KOPT-K1 (cell line): ENCODE results near the gene ITGBL1.

Experiments
- H3K27ac ChIP-seq: fragments of 200-600 bp; sonication (generic); 2 replicates; pipeline ENCODE4 v1.5.1; 2016; ENCODE audit warnings: antibody characterized with exemption, mild to moderate bottlenecking, low read depth, low read length; ENCODE audit not compliant: poor library complexity, severe bottlenecking
- H3K36me3 ChIP-seq: fragments of 200-600 bp; sonication (generic); 2 replicates; pipeline ENCODE4 v1.5.1; 2017; ENCODE audit warnings: antibody characterized with exemption, mild to moderate bottlenecking, low read length, moderate library complexity; ENCODE audit not compliant: insufficient read depth
- H3K9me3 ChIP-seq: fragments of 200-600 bp; sonication (generic); 2 replicates; pipeline ENCODE4 v1.5.1; 2017; ENCODE audit warnings: antibody characterized with exemption, low read length, mild to moderate bottlenecking; ENCODE audit not compliant: insufficient read depth, poor library complexity, severe bottlenecking

ITGBL1 gene

DNA sequence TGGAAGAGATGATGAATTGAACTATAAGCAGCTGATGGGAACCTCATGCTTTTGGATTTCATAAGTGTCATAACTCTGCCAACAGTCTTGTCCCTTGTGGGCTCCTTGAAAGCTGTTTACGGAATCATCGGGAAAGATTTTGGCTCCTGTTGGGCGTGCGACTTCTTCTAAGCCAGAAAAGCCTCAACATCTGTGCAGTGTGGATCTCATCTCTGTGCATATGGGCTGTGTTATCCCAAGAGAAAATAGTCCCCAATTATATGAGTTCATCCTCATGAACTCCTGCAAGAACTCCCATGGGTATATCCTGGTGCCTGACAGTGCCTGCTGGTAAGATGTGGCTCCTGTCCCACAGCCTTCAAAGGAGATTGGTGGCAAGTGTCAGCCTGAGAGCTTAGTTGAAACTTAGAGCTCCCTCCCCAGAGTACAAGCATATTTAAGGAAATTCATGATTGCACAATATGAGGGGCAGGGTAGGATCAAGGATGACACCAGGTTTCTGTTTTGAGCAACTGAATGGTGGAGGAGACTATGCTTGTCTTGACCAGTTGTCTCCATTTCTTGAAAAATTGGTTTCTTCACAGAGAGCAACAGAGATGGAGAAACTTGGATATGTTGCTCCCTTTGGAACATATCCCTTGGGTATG is 243.5 kb downstream of the ITGBL1 start:
- H3K9me3 ChIP-seq, result no peaks in the 10 kb centered on the region
- no peak overlapping the region for H3K27ac ChIP-seq
- H3K36me3 ChIP-seq, result no peaks in the 10 kb centered on the region

DNA sequence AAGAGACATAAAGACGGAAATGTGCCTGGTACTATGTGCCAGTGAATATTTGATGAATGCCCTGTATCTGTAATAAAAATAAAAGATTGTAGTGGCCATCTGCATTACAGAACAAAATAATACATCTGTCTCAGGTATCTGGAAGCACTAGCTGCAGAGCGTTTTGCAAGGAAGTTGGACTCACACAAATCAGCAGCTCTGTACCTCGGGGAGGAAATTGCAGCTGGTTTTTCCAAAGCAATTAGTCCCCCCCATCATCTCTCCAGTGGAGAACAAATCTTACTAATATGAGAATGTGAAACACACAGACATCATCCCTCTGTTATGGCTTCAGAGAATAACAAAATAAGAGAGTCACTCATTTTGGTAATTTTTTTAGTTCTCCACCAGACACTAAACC is 245.3 kb downstream of the ITGBL1 start:
- no peaks in the 10 kb centered on the region for H3K36me3 ChIP-seq
- H3K9me3 ChIP-seq, result no peaks in the 10 kb centered on the region
- no peak overlapping the region for H3K27ac ChIP-seq

DNA sequence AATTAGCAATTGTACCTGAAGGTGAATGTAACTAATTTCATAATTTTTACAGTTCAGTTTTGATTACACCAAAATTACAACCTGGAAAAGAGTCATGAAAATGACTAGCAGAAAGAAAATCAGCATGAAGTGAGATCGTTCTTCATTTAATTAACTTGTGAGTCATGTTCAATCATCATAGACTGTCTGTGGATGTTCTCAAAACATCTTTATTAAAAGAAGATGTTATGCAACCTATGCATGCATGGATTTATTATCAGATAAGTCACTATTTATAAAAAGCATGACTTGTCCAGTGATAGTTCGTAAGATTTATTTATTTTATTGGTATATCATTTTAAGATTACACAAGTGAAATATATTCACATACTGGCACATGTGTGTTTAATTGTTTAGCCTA is 245.9 kb downstream of the ITGBL1 start:
- no peak overlapping the region for H3K27ac ChIP-seq
- no peaks in the 10 kb centered on the region for H3K36me3 ChIP-seq
- H3K9me3 ChIP-seq, result no peaks in the 10 kb centered on the region

DNA sequence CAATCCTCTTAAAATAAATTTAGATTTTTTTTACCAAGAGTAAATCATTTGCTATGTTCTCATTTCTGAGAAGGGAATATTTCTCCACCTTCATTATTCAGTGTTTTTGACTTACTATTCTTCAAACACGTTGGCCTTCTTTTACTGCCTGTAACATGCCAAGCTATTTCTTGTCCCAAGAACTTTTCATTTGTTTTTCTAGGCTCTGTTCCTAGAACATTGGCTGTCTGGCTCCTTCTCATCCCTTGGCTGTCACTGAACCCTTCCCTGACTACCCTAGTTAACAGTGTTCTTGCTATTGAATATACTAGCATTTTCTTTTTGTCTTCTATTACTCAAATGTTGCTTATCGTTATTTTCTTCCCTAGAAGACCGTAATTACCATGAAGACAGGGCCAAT is 248.1 kb downstream of the ITGBL1 start:
- Histone ChIP-seq H3K27ac (no peak overlapping the region), H3K36me3 (no peaks in the 10 kb centered on the region), H3K9me3 (no peaks in the 10 kb centered on the region)

DNA sequence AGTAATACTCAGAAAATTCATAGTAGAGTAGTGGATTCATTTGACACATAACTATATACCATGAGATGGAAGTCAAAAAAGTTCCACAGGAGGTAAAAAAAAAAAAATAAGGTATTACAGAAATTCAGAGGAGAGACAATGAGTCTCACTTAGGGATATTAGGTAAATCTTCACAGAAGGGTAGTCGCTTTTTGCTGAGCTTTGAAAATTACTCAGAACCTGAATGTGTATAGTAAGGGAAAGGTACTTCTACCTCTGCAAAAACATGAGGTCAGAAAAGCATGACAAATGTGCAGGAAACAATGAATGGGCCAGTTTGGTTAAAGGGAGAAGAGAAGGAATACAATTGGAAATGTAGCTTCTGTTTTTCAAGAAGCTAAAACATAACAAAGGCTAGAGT is 250.6 kb downstream of the ITGBL1 start:
- no peaks in the 10 kb centered on the region for H3K36me3 ChIP-seq
- H3K27ac ChIP-seq, result no peak overlapping the region
- no peaks in the 10 kb centered on the region for H3K9me3 ChIP-seq

DNA sequence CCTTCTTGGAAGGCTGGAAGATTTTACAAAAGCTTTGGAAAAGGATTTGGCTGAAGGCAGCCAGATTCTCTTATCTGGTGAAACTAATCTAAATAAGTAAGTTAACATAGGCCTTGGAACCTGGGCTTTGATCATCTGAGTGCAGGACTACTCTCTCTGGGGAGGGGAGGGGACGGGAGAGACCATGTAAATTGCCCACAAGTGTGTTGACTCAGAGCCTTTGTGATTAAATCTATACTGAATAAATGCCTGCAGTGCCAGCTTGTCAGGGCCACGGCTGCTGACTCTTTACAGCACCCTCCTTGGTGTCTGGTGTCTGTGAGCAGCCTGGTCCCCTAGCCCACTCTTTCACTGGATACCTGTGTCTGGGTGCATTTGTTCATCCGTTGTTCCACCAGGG is 251.4 kb downstream of the ITGBL1 start:
- Histone ChIP-seq H3K27ac (no peak overlapping the region), H3K9me3 (no peaks in the 10 kb centered on the region), H3K36me3 (no peaks in the 10 kb centered on the region)

DNA sequence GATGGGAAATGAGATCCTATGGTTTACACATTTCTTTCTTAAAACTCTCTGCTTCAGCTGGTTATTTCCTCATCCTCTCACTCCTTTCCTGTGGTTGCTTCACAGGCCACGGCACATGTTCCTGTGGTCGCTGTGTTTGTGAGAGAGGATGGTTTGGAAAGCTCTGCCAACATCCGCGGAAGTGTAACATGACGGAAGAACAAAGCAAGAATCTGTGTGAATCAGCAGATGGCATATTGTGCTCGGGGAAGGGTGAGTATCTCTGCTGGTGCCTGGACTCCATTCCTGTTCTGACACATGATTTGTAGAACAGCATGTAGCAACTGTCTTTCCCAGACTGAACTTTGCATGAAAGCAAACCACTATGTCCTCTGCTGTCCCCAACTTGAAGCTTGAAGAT is 254.2 kb downstream of the ITGBL1 start:
- Histone ChIP-seq H3K9me3 (no peaks in the 10 kb centered on the region), H3K36me3 (no peaks in the 10 kb centered on the region), H3K27ac (no peak overlapping the region)

DNA sequence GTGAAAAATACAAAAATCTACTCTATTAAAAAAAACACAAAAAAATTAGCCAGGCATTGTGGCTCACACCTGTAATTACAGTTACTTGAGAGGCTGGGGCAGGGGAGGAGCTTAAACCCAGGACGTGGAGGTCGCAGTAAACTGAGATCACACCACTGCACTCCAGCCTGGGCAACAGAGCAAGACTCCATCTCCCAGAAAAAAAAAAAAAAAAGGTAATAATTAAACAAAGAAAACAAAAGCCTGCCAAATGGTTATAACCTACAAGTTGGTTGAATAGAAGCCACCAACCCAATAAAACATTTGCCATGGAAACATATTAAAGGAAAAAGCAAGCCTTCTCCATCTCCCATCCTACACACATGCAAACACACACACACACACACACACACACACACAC is 255.2 kb downstream of the ITGBL1 start:
- no peaks in the 10 kb centered on the region for H3K36me3 ChIP-seq
- H3K9me3 ChIP-seq, result no peaks in the 10 kb centered on the region
- H3K27ac ChIP-seq, result no peak overlapping the region

DNA sequence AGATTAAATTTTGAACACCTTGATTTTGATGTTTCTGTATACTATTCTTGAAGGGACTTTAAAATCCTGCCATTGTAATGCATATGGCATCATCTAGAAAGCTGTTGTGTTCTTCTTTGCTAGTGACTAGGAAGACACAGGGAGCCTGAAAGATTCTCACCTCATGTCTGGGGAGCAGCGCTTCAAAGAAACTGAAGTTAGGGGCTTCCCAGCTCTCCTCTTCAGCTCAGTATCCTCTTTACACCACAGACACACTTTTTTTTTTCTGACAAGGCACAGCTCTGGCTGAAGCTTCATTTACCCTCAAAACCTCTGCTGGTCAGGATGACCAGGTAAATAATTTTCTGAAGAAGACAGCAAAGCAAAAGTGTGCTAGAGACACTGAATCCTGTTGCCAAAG is 255.6 kb downstream of the ITGBL1 start:
- no peaks in the 10 kb centered on the region for H3K36me3 ChIP-seq
- no peak overlapping the region for H3K27ac ChIP-seq

DNA sequence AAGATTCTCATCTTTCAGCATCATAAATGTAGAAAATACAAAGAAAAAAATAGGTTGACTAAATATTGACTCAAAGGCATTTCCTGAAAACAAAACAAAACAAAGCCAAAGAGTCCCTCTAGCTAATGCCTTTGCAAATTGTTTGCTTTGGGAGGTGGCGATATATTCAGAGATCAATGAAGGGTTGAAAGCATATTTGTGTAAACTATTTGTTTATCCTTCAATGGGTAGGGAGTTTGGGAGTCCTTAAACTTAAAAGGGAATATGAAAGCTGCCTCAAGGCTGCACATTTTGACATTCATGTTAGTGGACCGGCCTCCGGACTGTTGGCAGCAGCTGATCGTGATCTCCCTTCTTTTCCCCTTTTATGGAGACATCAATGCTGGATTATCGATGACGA is 257.5 kb downstream of the ITGBL1 start:
- Histone ChIP-seq H3K36me3 (no peaks in the 10 kb centered on the region), H3K9me3 (no peaks in the 10 kb centered on the region), H3K27ac (no peak overlapping the region)

More for the DNA sequence above, 255.6 kb downstream of the ITGBL1 start:
- no peaks in the 10 kb centered on the region for H3K9me3 ChIP-seq

DNA sequence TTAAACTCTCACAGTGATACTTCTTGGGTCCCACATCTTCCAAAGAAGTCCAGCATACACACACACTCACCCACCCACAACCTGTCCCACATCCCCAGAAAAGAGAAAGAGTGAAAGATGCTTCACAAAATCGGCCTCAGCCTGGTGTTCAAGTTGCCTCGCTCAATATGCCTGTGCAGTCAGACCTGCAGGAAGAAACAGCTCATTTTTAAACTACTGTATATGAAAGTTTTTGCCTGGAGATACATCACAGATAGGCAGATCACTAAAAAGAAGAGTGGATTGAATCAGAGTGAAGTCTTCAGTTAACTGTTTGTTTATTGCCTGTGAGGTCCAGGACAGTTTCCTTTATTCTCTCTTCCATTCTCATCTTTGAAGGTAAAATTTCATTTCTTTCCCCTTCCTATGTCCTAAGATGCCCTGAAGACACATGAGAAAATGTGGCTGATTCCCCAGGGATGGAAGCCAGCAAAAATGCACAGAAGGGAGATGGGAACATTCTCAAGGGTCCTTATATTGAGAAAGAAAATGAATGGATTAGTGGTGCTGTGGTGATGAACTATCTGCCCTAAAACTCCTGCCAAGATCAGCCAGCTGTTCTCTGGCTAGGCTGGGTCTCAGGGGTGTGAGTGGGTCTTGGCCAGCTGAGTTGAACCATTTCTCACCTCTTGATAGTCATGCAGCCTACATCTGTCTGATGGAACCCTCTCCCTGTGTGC is 259.0 kb downstream of the ITGBL1 start:
- Histone ChIP-seq H3K27ac (no peak overlapping the region), H3K9me3 (no peaks in the 10 kb centered on the region), H3K36me3 (no peaks in the 10 kb centered on the region)

DNA sequence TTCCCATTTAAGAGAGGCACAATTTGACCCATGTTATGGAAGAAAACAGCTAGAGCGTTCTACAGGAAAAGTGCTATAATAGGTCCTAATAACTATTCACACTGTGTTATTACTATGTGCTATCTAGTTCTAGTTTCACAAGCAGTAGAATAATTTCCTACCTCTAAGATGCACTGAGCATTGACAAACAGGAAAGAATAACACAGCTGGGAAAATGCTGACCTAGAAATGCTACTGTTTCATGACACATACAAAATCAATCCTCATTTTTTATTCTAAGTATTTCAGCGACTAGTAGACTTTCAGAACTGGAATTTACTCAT is 259.5 kb downstream of the ITGBL1 start:
- Histone ChIP-seq H3K36me3 (no peaks in the 10 kb centered on the region), H3K27ac (no peak overlapping the region), H3K9me3 (no peaks in the 10 kb centered on the region)

DNA sequence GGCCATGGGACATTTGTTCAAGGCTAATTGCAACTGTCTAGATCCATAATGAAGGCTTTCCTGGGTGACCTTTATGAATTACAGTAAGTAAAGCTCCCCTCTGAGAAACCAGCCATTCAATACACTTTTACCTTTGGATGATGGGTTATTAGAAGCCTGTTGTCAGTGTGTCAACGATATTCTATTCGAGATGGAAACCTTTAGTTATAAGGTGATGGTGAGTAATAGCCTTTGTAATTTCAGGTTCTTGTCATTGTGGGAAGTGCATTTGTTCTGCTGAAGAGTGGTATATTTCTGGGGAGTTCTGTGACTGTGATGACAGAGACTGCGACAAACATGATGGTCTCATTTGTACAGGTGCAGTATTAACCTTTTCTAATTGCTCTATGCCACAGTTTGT is 261.7 kb downstream of the ITGBL1 start:
- Histone ChIP-seq H3K27ac (no peak overlapping the region), H3K9me3 (no peaks in the 10 kb centered on the region), H3K36me3 (no peaks in the 10 kb centered on the region)

DNA sequence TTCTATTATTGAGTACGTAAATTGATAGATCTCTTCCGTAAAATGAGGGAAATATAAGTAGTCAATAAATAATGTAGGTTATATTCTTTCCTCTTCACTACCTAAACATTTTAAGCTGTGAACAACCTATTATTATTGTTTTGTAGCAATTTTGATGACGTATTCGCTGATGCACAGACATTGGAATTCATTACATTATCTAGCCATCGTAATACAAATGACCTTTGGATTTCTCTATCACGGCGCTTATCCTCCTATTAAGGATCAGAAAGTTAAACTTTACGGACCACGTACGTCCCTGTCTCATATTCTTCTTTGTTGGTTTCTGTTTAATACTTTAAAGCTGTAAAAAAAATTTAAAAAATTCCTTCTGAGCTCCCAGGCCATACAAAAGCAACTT is 264.9 kb downstream of the ITGBL1 start:
- H3K9me3 ChIP-seq, result no peaks in the 10 kb centered on the region
- no peak overlapping the region for H3K27ac ChIP-seq
- no peaks in the 10 kb centered on the region for H3K36me3 ChIP-seq

DNA sequence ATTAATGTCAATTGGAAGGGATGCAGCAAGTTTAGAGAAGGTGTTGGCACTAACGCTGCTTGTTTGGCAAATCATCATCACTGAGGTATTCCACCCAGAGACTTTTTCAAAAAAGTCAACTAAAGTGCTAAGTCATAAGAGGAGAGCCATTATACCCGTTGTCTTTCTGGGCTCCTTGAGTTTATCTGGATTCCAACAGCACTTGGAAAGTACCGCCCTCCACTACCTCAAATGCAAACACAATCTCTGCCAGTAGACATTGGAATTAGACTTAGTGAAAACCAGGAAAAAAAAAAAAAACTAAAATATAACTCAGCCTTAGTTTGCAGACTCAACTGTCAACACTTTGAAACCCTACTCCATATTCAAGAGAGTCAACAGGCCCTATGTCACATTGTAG is 266.0 kb downstream of the ITGBL1 start:
- Histone ChIP-seq H3K27ac (no peak overlapping the region), H3K9me3 (no peaks in the 10 kb centered on the region), H3K36me3 (no peaks in the 10 kb centered on the region)

DNA sequence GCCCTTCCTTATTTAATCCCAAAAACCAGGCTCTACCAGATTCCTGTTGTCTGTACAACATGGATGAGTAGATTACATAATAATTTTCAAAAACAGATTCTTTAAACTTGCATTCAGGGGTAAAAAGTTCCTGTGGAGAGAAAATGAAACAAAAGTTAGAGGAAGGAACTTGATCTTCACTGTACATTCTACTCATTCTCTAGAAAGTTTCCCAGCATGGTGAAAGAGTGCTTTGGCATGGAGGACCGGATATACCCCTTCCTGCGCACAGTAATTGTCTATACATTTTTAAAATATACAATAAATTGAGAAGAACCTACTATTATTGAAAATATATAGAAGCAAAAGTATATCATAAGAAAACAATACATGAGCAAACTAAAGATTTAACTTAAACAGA is 274.2 kb downstream of the ITGBL1 start:
- no peak overlapping the region for H3K27ac ChIP-seq
- no peaks in the 10 kb centered on the region for H3K36me3 ChIP-seq
- H3K9me3 ChIP-seq, result no peaks in the 10 kb centered on the region
